Activated CD8-positive, alpha-beta memory T cell treated with anti-CD3 and anti-CD28 coated beads for 1 hour (primary cell): Measurements from ENCODE around the gene SOX3.

Source experiments
- DNase-seq, 2 donors: peaks; one replicate each; pipeline ENCODE4 v3.0.0-alpha.2; 2020; ENCODE audit warnings: low read depth in 1 of 2; ENCODE audit errors: extremely low read depth in 1 of 2

SOX3 gene

DNA sequence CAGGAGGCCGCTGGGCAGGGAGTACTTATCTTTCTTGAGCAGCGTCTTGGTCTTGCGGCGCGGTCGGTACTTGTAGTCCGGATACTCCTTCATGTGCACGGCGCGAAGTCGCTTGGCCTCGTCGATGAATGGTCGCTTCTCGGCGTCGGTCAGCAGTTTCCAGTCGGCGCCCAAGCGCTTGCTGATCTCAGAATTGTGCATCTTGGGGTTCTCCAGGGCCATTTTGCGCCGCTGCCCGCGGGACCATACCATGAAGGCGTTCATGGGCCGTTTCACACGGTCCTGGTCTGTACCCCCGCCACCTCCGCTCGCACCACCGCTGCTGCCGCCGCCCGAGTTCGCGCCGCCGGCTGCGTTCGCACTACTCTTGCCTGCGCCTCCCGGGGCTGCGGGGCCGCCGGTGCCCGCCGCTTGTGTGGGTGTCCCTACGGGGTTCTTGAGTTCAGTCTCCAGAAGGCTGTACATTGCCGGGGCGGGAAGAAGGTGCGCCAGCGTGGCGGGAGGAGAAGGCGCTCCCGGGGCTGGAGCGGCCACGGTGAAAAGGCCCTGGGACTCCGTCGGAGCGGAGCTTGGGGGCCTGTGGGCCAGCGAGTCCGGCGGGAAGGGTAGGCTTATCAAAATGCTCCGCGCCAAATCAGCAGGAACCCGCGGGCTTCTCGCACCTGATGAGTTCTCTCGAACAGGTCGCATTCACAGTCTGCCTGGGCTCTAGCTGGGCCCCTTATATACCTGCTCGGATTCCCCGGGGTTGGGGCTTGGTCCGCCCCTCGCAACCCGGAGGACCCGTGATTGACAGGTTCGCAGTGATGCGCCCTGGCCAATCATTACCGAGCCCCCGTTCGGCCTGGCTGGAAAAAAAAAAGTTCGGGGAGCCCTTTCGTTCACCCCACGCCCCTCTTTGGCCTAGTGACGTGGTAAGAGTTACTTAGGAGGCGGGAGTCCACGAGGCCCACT, at the start of gene SOX3:
SOX3 (minus strand) TSS at position 699 of the 954 bp plus-strand sequence; CDS start at position 690, 9 bp downstream.
- no peak for DNase-seq

DNA sequence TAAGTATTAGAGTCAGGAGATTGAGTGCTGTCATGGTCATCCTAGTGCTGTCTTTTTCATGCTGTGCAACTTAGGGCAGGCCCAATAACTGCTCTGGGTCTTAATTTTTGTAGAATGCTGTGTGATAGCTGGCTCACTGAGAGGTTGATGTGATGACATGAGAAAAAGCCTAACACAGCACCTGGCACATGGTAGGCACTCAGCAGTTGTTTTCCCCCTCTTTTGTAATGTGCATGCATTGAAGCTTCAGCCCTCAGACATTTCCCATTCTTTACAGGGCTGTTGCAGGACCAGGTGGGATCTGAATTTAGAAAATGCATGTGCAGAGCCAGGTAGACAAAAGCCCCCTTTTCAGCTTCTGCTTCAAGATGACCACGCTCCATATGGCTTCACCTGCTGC, 44.1 kb upstream of the SOX3 start:
- no peak for DNase-seq

DNA sequence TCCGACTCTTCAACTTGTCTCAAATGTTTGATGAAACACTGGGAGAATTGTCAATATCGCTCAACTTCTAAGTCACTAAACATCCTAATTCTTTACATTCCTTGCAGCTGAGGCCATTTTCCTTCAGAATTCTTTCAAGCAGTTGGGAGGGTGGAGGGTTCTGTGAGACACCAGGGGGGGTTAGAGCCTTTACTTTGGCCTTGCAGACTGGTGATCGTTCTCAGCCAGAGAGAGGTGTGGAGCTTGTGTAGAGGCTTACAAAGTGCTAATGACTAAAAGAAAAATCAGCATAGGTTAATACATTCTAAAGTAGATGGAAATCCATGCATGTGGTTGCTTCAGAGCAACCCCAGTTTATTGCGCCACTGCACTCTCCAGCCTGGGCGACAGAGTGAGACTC, 21.3 kb upstream of the SOX3 start:
- no peak for DNase-seq

DNA sequence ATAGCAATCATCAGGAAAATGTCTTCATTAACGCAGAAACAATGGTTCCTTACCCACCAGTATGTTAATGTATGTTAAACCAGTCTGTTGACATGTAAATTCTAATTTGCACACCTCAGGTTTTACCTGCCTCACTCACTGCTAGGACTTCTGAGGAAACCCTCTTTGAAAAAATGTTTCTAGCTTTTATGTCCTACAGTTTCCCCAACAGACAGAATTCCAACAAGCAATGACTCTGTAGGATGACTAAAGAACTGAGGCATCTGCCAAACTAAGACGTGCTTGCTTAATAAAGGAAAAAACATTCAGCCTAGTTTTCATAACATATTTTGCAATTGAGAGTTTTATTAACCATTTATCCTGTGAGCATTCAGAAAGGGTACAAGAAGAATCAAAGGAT, 20.6 kb upstream of the SOX3 start:
- no peak for DNase-seq

DNA sequence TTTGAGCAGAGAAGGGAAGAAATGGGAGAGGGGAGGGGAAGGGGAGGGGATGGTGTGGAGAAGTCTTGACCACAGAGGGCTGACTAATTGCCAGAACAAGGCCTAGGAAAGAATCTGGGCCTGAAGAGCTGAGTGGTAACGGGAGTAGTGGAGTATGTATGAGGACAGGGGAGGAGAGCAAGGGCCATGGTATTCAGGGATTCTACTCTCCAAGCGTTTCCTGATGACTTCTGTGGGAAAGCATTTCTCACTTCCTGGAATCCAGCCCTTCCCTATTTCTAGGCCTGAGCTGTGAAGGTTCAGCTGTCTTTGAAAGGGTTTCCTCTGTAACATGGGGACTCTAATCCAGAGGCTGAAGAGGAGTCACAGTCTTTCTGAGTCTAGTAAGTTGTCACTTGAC, 19.7 kb upstream of the SOX3 start:
- DNase-seq = no peak

DNA sequence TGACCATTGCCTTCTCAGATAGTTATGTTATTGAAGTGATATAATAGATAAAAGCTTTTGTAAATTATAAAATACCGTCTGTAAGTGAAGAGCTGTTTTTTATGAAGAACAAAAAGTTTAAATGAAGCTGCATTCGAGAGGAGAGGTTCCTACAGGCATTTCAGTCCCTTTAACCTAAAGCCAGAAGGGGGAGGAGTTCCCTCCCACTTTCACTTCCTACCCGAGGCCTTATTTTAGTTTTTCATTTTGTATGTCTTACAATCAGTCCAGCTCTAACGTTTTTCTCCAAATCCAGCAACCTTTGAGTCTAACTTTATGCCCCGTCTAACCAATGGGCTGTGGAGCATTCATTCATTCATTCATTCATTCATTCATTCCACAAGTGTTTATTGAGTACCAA, 16.5 kb upstream of the SOX3 start:
- no peak for DNase-seq

DNA sequence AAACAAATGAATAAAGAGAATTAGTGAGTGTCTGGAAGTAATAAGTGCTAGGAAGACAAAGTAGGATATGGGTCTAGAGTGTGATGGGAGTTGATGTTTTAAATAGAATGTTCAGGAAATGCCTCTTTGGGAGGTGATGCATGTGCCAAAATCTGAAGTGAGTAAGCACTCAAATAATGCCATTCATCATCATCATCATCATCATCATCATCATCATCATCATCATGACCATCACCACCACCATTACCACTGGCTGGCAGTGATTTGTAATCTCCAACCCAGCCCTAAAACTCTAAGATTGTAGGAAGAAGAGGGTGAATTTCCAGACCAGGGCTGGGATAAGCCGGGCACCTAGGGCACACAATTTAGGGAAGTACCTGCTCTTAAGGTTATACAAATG, 9.7 kb upstream of the SOX3 start:
- DNase-seq = no peak

DNA sequence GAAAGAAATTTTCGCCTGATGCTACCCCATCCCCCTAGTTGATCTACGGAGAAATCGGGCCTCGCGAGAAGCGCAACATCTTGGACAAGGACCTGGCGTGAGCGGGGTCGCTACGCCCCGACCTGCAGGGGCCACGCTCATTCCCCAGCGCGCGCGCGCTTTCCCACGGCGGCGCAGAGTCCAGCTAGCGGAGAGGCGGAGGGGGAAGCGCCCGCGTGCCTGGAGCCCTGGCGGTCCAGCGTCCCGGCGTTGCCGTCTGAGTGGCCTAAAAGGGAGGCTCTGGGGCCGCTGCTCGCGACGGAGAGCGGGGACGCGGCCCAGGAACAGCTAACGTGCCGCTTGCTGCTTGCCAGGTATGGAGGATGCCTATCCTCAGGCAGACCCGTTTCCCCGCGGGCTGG, 6.0 kb upstream of the SOX3 start:
- no peak for DNase-seq

DNA sequence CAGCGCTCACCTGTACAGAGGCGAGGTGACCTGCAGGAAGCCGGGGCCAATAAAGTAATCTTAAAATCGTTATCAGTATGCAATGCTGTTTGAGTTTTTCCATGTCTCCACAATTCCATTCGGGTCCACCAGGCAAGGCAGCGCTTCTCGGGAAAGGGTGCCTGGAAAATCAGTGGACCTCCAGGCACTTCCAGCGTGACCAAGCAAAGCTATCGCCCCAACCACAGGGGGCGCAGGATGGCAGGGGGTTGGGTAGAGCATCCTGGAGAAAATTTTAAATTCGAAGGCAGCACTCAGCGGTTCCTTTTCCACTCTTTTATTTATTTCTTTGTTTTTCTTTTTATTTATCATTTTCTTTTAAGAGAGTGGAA, 5.4 kb upstream of the SOX3 start:
- no peak for DNase-seq

DNA sequence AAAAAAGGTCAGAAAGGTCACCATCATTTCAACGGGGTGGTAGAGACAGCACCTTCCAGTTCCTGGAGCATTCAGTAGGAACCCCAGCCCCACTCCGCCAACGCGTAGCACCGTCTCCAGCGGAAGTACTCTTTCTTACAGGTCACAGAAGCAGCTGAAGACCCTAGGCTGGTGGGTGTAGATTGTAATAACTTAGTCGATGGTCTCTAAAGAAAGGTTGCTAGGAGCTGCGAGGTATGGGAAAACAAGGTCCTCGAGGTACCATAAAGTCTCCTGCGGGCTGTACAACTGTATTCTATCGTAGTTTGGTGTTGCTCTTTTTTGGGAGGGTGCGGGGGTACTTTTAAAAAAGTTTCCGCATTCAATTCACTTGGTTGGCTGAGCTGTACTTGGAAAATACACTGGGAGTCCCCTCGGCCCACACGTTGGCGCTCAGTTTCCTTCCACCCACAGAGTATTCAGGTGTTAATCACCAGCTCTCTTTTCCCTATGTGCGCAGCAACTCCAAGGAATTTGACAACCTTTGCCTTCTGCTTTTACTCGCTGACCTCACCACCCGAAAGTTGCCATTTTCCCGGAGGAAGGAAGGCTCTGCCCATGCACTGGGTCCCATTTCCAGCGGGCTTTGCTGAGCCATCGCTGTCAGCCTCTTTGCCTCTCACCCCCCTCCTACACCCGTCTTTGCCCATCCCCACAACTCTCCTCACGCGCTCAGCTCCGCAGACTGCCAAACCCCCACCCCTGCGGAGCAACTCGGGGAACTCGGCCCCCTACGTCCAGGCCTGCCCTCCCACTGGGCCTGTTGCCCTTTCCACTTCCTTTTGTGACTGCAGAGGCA, 4.8 kb upstream of the SOX3 start:
- no peak for DNase-seq

DNA sequence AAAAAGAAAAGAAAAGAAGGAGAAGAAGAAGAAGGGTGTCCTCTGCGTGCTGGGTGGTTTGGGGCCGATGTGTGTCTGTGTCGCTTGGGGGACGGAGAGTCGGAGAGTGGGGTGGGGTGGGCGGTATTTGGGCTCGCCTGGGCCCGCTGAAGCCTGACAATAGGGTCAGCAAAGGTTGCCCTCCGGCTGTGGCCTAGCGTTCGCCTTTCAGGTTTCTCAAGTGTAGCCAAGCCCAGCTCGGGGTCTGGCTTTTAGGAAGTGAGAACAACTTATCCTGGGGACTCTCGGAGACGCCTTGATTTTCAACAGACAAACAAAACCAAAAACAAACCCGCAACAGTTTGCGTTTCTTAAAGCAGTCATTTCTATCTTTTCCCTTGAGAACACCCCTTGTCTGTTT, 4.1 kb upstream of the SOX3 start:
- no peak for DNase-seq

DNA sequence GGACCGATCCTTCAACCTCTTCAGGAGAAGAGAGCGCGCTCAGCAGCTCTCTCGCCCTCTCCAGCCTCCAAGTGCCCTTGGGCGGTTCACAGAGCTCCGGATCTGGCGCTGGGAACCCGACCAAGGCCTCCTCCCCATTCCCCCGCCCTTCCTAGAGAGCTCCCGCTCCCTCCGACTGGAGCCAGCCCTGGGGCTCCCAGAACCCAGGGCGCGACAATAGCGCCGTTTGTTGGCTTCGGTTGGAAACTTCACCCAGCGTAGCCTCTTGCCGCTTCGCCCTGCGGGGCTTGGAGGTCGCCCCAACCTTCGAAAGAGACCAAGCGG, 3.1 kb upstream of the SOX3 start:
- DNase-seq = no peak

DNA sequence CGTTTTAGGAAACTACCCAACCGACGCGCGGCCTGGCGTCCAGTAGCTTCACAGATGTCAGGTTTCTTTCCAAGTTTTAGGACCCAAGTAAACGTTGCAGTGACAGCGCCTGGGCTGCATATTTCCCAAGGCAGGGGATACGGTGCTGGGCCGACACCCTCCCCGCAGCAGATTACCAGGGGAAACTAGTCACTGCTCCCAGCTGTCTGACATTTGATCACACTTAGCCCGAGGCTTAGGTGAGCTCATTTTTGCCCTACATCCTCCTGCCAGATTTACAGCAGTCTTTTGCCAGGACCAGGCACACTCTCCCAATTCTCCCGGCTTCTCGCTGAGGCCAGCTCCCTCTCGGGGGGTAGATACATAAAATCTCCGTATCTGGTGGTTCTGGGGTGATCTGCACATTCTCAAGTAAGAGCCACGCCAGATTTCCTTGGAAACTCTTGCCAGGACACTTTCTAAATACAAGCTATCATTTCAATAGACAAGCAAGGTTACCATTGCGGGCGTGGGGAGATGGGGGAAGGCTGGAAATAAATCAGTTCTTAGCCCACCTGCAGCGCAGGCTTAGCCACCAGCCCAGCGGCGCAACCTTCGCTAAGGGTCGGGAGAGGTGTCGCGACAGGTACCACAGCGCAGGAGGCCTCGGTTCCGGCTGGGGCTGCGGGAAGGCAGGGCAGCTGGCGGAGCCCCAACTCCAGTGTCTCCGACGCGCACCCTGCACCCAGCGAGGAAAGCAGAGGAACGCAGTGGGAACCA, 2.5 kb upstream of the SOX3 start:
- DNase-seq = no peak

DNA sequence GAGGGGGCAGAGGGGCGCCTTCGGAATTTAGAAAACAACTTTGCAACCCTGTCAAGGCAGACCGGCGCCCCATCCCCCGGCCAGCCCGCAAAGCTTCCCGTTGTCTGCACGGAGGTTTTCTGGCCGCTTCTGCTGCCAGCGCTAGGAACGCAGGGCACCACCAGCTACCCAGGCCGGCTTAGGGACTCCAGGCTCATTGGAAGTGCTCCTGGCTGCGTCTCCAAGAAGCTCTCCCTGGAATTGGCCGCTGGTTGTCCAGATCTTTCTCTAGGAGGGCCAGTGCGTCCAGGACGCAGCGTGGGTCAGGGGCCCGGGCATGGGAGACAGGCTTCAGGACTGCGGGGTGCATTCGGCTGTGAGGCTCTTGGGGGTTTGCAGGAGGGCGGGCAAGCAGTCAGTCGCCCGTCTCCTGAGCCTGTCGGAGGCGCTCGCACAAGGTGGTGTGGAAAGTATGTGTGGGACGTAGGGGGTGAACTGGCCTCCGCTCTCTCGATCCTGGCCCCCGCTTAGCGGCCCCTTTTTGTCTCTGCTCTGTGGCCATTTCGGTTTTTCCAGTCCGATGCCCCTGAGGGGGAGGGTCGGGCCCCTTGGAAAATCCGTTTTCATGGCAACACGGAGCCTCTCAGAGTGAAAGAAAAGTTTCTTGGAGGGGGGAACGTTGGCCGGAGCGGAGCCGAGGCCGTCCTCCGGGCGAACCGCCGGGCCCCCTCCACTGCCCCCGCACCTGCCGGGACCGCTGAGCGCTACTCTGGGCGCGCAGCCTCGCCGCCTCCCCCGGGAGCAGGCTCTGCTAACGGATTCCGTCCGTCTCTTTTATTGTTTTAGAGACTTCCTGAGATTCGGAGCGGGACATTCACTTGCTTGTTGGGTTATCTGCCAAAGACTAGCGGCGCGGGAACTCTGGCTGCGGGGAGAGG, 810 bp upstream of the SOX3 start:
- no peak for DNase-seq

DNA sequence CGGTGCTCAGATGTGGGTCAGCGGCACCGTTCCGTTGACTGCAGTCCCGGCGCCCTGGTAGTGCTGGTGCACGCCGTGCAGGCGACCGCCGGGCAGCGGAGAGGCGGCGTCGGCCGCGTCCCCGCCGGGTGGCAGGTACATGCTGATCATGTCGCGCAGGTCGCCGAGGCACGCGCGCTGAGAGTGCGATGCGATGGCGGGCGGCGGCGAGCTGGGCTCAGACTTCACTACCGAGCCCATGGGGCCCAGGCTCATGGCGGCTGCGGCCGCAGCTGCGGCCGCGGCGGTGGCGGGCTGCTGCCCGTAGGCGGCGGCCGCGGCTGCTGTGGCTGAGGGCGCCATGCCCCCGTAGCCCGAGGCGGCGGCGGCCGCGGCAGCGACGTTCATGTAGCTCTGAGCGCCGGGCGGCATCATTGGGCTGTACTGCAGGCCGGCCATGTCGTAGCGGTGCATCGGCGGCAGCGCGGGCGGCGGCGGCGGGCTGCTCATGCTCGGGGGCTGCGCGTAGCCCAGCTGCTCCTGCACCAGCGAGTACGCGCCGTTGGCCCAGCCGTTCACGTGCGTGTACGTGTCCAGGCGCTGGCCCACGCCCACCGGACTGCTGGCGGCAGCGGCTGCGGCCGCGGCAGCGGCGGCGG, 1.0 kb downstream of the SOX3 start:
- DNase-seq = no peak

DNA sequence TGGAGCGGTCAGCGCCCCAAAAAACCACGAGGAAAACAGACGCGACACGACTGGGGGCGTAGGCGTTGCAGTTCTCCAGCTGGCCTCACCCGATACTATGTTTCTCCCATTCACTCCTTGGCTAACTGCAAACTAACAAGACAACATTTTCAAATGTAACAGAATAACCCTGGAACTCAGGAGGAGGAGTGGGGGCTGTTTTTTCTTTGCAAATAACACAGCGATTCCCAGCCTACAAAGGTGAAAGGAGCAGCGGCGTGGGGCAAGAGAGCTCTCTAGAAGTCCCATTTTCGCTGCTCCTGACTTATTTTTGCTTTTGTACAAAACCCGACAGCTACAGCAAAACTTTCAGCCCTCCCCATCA, 1.6 kb downstream of the SOX3 start:
- DNase-seq = no peak

DNA sequence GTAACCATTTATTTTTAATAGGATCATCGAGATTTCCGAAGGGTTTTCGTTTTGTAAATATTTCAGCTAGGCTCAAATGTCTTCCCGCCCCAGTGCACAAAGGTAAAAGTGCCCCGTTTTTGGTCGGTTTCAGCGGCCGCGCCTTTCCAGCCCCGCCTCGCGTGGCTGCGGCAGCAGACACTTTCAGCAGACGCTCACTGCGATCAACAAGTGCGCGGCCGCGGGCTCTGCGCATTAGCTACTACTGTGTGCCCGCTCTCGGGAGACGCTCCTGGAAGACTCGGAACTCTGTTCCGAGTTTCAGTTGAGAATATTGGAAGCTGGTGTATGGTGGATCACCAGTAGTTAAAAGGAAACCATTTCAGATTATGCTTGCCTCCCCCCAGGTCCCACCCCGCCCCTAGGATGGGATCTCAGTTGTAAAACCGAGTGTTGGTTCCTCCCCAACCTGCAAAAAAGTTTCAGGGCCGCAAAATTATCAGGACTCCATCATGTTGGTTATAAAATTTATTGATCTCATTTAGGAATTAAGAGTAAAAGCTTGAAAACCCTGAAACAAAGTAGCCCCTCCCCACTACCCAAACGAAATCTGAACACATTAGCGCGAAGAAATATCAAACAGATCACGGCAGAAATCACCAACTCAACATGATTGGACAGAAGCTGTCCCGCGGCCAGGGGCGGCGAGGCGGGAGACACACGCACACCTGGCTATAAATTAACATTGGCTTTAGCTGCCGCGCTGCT, 2.2 kb downstream of the SOX3 start:
- no peak for DNase-seq

DNA sequence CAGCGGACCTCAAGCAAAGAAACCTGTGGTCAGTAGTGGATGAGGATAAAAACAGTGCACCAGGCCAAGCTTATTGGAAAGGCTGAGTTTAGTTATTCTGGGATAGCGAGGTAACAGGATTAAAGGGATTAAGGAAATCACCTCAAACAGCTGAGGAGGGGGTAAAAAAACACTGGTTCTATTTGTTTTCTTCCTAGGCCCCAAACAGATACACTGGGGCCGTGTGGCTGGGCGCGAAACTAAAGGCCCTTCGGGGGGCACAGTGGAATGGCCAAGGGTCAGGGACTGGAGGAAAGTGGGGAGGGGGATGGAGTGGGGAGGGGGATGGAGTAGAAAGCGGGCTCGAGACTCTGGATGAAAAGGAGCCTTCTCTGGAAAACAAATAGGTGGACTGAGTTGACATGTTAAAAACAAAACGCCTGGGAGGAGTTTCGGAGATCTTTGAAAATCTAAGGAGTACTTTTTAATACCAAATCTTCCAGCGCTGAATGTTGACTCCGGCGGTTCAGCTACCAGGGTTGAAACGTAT, 2.9 kb downstream of the SOX3 start:
- no peak for DNase-seq

DNA sequence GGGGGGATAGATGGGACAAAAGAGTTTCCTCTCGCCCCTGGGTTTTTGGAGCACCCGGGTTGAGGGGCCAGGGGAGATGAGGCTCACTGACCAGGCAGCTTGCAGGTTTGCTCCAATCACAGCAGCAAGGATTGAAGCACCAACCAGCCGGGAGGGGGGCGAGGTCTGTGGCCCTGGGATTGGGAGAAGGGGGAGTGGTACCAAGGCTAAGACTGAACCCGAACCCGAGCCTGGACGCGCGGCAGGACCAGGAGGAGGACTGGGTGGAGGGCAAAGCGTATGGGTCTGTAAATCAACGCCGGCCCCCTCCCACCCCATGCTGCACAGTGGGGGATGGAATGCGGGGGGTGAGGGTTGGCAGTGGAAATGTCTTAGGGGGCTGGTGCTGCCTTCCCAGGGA, 3.5 kb downstream of the SOX3 start:
- DNase-seq = no peak
